ENCODE results near the gene TRMT1. TPM values are rescaled to one million over a fixed set of nuclear protein-coding genes. Genes with fewer than 3 reads are reported as not detected.
"Not testable (repeated sequence)": the region's sequence is repeated elsewhere in the genome, so short reads cannot be mapped to it uniquely, and the experiment has no call there.

Gene TRMT1
- polyA plus RNA-seq, 4 donors = 28.4 to 48.0 (median 36.2) TPM

DNA sequence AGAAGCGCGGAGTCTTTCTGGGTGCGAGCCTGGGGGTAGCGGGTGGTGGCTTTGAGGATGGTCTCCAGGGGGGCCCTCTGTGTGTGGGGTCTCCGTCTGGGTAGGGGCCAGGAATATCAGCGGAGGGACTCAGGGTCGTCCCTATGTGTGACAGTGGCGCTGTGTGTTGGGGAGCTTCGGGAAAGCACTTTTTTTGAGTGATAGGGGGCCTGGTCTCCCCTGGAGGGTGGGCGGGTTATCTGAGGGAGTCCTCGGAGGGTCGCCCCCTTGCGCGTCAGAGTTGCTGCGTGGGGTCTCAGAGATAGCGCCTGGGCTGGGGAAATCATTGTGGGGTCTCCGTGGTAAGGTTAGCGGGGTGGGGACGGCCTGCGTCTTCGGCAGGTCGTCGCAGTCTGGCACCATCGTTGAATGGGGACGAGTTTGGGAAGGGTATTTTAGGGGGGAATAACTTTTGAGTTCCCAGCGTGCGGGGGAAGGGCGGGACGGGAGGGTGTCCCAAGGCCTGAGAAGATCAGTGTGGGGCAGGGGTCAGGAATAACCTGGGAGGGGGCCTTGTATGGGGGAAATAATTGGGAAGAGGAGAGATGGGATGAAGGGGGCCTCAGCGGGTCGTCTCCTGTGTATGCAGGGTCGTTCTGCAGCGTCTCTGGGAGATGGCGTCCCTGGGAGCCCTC is 34.5 kb upstream of the TRMT1 start:
- DNase-seq (ENCODE audit: low read depth in 4 of 4, low spot score in 2 of 4) = no peak

DNA sequence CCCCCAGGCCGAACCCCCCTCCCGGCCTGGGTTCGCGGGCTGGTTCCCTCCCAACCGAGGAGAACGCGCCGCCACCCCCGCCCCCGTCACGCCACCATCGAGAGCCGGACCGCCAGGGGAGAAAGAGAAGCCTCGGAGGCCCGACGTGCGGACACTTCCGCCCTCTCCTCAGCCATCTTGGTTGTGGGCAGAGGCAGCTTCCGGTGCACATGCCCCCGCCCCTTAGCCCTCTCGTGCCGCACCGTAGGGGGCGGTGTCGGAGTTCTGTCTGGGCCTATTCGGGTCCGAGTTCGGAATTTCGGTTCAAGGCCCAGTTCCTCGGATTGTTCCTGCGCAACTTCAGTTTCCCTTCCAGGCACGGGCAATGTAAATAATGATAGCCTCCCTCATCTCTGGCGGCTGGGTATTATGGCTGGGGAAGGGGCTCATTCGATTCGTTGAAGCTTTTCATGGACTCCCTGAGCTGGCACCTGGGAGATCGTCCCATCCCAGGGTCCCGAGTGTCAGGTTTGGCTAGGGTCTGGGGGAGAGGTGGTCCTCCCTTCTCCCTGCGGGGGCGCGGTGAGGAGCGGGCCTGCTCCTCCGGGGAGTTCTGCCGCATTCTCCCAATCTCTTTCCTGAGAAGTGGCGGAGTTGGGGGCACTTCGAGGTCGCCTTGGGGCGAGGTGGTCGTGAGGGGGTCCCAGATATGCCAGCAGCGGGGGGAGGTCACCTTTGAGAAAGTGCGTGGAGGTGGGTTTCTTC is 33.8 kb upstream of the TRMT1 start, which contains the start of the genes IER2 and STX10:
IER2 (plus strand) TSS at position 225 of the 744 bp plus-strand sequence. CDS start 2,776 bp downstream, outside the sequence.
STX10 (minus strand) TSS at position 189 of the 744 bp plus-strand sequence. CDS start 202 bp downstream, outside the sequence.
- DNase-seq (ENCODE audit: low read depth in 4 of 4, low spot score in 2 of 4) = peak; percentile 83 to 90 (median 86)

DNA sequence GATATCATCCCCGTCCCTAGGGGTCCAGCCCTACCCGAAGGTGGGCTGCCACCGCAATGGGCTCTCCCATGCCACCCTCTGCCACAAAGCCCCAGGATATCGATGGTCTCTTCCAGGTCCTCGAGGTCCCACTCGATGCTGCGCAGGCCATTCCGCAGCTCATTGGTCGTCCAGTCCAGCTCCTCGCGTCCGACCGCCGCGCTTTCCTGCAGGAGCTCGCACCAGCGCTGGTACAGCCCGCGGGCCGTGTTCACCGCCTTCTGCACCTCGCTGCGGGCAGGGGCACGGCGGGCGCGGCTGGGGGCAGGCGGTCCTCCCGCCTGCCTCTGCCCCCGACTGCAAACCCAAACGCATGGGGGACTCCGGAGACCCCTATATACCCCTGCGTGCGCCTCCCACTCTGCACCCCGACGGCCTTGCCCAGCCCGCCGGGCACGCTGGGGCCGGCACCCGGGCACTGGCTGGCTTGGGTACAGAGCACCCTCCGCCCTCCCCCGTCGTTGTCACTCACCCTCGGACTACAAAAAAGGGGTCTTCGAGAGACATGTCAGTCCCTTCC is 33.2 kb upstream of the TRMT1 start:
- DNase-seq (ENCODE audit: low read depth in 4 of 4, low spot score in 2 of 4) = peak in 1 of 4 donors; percentile 15

DNA sequence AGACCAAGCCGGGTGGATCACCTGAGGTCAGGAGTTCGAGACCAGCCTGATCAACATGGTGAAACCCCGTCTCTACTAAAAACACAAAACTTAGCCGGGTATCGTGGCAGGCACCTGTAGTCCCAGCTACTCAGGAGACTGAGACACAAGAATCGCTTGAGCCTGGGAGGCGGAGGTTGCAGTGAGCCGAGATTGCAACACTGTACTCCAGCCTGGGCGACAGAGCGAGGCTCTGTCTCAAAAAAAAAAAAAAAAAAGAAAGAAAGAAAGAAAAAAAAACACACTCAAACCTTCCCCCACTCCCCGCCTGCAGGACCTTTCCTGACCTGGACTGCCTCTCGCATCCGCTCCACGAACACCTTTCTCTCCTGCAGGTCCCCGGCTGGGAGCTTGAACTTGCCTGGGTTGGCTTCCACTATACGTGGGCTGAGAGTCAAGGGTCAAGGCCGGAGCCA is 32.7 kb upstream of the TRMT1 start:
- DNase-seq (ENCODE audit: low read depth in 4 of 4, low spot score in 2 of 4) = not testable (repeated sequence)

DNA sequence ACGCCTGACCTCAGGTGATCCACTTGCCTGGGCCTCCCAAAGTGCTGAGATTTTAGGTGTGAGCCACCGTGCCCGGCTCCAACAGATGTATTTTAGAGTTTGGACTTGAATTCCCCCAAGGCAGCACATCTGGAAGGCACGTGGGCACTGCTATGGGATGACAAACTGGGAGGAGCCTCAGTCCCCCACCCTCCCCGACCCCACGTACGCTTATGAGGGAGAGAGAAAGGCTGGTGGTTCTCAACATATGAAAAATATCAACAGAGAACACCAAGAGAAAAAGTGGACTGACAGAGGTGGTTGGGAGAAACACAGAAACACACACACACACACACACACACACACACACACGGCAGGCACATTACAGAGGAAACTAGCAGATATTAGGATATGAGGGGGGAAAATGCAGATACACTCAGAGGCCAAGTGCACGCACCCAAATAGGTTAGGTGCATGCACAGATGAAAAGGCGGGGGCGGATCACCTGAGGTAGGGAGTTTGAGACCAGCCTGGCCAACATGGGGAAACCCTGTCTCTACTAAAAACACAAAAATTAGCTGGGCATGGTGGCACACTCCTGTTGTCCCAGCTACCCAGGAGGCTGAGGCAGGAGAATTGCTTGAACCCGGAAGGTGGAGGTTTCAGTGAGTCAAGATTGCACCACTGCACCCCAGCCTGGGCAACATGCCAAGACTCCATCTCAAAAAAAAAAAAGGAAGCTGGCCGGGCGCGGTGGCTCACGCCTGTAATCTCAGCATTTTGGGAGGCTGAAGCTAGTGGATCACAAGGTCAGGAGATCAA is 30.4 kb upstream of the TRMT1 start:
- no peak for DNase-seq (ENCODE audit: low read depth in 4 of 4, low spot score in 2 of 4)

DNA sequence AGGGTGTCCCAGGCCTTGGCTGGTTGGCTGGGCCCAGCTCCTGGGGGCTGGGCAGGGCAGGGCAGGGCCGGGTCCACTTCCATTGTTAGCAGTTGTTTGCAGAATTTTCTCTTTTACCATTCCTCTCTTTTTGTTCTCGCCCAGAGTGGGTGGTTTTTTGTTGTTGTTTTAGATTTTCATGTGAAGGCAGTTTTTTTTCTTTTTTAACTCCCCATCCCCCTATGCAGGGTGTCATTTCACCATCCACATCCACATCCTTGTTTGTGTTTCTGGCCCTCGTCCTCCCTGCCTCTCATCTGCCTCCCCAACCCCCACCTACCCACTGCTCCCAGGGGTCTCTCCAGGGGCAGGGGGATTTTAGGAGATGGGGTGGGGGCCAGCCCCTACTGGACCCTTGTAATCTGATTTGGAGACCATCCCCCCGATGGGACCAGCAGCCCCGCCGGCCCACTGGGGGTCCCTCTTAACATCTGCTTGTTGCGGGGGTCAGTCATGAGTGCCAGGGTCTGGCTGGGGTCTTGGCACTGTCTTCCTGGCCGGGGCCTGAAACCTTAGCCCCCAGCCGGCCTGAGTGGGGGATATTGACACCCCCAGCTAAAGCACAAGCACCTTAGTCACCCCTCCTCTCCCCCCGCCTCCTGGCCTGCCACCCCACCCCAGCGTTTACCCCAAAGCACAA is 23.2 kb upstream of the TRMT1 start:
- no peak for DNase-seq (ENCODE audit: low read depth in 4 of 4, low spot score in 2 of 4)

DNA sequence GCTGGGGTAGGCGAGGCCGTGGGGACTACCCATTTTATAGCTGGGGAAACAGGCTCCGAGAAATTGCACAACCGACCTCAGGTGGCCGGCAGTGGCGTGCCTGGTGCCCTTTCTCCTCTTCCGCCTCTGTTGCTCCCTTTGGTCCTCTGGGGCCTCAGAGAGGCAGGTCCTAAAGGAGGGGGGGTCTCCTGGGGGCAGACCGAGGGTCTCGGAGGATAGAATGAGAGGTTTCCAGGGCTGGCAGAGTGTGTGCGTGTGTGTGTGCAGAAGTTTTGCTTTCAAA is 22.3 kb upstream of the TRMT1 start:
- no peak for DNase-seq (ENCODE audit: low read depth in 4 of 4, low spot score in 2 of 4)

DNA sequence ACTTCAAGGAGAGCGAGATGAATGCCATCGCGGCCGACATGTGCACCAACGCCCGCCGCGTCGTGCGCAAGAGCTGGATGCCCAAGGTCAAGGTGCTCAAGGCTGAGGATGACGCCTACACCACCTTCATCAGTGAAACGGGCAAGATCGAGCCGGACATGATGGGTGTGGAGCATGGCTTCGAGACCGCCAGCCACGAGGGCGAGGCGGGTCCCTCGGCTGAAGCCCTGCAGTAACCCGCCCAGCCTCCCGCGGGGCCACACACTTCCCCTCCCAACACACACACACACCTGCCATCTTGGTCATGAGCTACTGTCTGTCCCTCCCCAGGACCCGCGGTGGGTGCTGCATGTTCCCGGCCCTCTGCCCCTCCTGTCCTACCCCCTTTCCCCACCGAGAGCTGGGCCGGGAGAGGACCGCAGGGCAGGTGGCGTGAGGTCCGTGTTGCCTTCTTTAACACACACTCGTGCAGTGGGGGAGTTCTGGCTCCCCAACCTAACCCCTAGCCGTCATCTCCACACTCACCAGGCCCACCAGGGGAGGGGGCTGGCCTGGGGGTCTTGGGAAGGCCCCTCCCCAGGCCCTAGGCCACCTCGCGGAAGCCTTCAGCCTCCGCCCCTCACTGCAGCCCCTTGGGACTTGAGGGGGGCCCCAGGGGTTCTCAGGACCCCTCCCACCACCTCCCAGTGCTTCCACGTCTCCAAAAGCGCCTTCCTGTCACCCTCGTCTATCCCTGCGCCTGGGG is 21.8 kb upstream of the TRMT1 start:
- no peak for DNase-seq (ENCODE audit: low read depth in 4 of 4, low spot score in 2 of 4)

DNA sequence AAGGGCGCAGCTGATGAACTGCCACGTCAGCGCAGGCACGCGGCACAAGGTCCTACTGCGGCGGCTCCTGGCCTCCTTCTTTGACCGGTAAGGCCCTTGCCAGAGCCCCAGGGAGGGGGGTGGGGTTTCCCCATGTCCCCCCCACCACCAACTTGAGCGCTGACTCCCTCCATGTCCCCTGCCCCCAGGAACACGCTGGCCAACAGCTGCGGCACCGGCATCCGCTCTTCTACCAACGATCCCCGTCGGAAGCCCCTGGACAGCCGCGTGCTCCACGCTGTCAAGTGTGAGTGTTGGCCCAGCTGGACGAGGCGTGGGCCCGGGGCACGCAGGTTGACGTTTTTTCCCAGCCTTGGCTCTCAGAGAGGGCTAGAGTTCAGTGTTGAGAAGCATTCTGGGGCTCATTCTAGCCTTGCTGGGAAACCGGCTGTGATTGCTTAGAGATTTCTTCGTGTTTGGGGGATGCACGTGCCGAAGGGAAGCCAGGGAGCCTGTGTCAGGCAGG is 20.8 kb upstream of the TRMT1 start:
- DNase-seq (ENCODE audit: low read depth in 4 of 4, low spot score in 2 of 4) = no peak

DNA sequence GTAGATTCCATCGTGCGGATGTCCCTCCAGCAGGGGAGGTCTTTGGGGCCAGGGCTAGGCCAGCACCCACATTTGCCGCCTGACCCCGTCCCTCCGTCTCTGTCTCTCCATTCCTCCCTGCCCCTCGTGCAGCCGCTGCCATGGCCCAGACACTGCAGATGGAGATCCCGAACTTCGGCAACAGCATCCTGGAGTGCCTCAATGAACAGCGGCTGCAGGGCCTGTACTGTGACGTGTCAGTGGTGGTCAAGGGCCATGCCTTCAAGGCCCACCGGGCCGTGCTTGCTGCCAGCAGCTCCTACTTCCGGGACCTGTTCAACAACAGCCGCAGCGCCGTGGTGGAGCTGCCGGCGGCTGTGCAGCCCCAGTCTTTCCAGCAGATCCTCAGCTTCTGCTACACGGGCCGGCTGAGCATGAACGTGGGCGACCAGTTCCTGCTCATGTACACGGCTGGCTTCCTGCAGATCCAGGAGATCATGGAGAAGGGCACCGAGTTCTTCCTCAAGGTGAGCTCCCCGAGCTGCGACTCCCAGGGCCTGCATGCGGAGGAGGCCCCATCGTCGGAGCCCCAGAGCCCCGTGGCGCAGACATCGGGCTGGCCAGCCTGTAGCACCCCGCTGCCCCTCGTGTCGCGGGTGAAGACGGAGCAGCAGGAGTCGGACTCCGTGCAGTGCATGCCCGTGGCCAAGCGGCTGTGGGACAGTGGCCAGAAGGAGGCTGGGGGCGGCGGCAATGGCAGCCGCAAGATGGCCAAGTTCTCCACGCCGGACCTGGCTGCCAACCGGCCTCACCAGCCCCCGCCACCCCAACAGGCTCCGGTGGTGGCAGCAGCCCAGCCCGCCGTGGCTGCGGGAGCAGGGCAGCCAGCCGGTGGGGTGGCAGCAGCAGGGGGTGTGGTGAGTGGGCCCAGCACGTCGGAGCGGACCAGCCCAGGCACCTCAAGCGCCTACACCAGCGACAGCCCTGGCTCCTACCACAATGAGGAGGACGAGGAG is 18.8 kb upstream of the TRMT1 start:
- DNase-seq (ENCODE audit: low read depth in 4 of 4, low spot score in 2 of 4) = no peak

DNA sequence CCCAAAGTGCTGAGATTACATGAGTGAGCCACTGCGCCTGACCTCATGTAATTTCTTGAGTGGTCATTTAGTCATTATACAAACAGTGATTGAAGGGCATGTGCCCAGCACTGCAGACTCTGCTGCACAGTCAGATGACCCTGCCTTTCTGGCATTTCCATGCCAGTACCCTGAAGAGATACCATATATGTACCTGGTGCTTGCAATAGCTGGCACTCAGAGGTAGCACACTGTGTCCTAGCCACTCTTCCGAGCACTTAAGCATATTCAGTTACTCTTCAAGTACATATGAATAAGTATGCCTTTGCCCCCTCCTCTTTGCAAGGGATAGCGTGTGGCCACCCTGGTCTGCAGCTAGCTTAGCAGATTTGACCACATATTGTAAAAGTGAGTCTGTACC is 18.1 kb upstream of the TRMT1 start:
- no peak for DNase-seq (ENCODE audit: low read depth in 4 of 4, low spot score in 2 of 4)

DNA sequence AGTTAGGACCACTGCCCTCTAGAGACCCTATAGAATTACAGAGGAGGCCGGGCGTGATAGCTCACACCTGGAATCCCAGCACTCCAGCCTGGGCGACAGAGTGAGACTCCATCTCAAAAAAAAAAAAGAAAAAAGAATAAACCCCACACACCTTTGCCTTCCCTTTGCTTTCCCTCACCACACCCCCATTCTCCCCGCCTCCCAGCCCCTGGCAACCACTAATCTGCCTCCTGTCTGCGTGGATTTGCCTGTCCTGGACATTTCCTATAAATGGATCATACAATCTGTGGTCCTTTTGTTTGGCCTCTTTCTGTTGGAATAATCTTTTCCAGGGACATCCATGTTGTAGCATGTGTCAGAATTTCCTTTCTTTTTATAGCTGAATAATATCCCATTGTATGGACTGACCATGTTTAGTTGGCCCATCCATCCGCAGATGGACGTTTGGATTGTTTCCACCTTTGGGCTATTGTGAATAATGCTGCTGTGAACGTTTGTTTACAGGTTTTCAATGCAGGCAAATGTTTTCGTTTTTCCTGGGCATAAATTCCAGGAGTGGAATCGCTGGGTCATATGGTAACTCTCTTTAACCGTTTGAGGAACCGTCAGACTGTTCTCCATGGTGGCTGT is 16.8 kb upstream of the TRMT1 start:
- no peak for DNase-seq (ENCODE audit: low read depth in 4 of 4, low spot score in 2 of 4)

DNA sequence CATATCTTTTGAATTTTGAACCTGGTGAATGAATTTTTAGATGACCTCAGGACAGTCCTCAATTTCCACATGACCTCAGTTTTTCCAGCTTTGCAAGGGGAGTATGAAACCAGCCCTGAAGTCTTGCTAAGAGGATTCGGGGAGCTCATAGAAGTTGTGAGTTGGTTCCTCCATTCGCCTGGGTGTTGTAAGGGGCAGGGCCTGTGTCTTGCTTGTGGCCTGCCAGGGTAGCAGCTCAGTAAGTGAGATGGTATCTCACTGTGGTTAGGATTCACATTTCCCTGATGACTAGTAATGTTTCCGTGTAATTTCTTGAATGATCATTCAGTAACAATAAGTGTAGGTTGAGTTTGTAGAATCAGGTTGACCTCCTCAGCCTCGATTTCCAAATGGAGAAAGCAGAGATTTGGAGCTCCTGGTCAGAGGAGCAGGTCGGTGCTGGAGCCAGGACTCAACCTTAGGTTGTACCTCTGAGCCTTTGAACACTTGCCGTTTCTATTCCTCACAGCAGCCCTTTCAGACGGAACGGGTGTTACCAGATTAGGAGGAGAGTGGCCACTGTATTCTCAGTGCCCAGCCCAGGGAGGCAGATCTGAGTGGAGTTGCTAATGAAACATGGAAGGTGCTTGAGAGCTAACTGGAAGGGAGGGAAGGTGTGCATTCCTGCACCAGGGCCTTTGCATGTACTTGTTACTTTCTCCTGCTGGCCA is 16.1 kb upstream of the TRMT1 start:
- no peak for DNase-seq (ENCODE audit: low read depth in 4 of 4, low spot score in 2 of 4)

DNA sequence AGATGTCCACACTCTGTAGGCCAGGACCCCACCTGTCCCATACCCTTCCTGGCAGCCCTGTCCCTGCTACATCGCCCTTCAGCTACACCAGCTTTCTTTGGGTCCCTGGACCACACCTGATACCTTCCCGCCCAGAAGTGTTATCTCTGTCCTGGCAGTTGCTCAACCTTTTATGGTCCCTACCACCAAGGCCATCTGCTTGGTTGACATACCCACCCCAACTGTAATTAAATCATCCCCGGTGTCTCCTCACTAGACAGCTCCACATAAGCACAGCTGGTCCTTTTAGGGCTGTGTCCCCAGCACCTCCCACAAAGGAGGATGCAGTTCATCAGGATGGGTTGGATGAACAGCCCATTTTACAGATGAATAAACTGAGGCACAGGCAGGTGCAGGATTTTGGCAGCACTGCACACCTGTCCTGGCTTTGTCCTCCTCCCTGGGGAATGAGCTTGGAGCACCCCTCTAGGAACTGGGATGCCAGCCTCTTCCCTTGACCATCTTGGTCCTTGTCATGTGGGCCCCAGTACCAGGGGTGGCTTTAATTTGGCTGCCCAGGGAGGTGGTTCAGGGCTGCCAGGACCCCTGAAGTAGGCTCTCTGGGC is 14.4 kb upstream of the TRMT1 start:
- no peak for DNase-seq (ENCODE audit: low read depth in 4 of 4, low spot score in 2 of 4)

DNA sequence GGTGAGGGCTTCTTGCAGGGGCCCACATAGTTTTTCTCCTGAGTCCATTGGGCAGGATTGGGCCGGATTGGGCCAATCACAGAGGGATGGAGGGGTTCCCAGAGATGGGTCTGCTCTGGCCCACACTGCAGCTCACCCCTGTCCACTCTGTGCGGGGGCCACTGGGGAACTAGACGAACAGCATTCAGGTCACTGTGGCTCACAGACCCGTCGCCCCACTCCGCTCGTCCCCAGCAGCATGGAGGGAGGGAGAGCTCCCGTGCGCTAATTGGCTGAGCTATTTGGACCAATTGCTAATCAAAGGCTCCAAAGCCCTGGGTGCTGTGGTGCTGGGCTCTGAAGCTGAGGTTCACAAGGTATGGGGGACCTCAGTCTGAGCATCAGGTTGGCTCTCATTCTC is 12.8 kb upstream of the TRMT1 start:
- no peak for DNase-seq (ENCODE audit: low read depth in 4 of 4, low spot score in 2 of 4)

DNA sequence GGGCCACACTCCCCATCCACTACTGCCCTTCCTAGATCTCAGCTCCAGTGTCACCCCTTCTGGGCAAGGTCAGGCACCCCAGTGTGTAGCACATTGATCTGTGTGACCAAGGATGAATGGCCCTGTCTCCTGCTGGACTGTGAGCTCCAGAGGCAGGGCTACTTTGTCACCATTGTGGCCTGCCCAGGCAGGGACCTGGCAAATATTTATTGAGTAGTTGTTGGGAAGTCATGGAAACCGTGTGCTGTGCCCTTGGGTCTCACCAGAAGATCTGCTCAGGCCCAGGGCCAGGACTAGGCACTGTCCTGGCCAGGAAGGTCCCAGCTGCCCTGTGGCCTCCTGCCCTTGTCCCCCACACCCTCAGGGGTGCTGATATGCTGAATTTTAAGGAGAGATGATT is 12.0 kb upstream of the TRMT1 start:
- DNase-seq (ENCODE audit: low read depth in 4 of 4, low spot score in 2 of 4) = no peak
